HG03095 (cell line): Measurements from ENCODE around the gene ARL13A.
A peak's percentile ranks its signal among the peaks of the same experiment; 100 is the strongest.
"Not testable (repeated sequence)": the region's sequence is repeated elsewhere in the genome, so short reads cannot be mapped to it uniquely, and the experiment has no call there.

Experiments used
- ATAC-seq: cut with Tn5 transposase; IDR thresholded peaks from one replicate; pipeline ENCODE4 v1.9.1; 2021; ENCODE audit warnings: moderate library complexity; ENCODE audit not compliant: unreplicated experiment

The ARL13A gene

GRCh38 chrX:100984818-100985217 lies 15.3 kb downstream of the ARL13A start:
- no peak for ATAC-seq

GRCh38 chrX:100990139-100990538 lies 20.6 kb downstream of the ARL13A start:
- no peak for ATAC-seq

- peak; percentile 95 for ATAC-seq
Measured at GRCh38 chrX:100994352-100995281, 25.1 kb downstream of the ARL13A start.

GRCh38 chrX:100995469-100995868 lies 26.0 kb downstream of the ARL13A start:
- no peak for ATAC-seq

GRCh38 chrX:100999451-100999850 lies 29.9 kb downstream of the ARL13A start:
- no peak for ATAC-seq

GRCh38 chrX:101009090-101009489 lies 39.6 kb downstream of the ARL13A start:
- ATAC-seq: no peak

GRCh38 chrX:101012031-101012430 lies 42.5 kb downstream of the ARL13A start:
- ATAC-seq: not testable (repeated sequence)

- no peak for ATAC-seq
Measured at GRCh38 chrX:101022020-101022419, 52.5 kb downstream of the ARL13A start.

GRCh38 chrX:101025126-101025525 lies 55.6 kb downstream of the ARL13A start:
- ATAC-seq: no peak

- no peak for ATAC-seq
Measured at GRCh38 chrX:101028562-101028961, 59.1 kb downstream of the ARL13A start.

- ATAC-seq: no peak
Measured at GRCh38 chrX:101029665-101030064, 60.2 kb downstream of the ARL13A start.

GRCh38 chrX:101037231-101037630 lies 67.7 kb downstream of the ARL13A start:
- ATAC-seq: no peak

GRCh38 chrX:101040197-101040596 lies 70.7 kb downstream of the ARL13A start:
- no peak for ATAC-seq
